ENCODE measurements around the gene ADIPOR2.

DNA sequence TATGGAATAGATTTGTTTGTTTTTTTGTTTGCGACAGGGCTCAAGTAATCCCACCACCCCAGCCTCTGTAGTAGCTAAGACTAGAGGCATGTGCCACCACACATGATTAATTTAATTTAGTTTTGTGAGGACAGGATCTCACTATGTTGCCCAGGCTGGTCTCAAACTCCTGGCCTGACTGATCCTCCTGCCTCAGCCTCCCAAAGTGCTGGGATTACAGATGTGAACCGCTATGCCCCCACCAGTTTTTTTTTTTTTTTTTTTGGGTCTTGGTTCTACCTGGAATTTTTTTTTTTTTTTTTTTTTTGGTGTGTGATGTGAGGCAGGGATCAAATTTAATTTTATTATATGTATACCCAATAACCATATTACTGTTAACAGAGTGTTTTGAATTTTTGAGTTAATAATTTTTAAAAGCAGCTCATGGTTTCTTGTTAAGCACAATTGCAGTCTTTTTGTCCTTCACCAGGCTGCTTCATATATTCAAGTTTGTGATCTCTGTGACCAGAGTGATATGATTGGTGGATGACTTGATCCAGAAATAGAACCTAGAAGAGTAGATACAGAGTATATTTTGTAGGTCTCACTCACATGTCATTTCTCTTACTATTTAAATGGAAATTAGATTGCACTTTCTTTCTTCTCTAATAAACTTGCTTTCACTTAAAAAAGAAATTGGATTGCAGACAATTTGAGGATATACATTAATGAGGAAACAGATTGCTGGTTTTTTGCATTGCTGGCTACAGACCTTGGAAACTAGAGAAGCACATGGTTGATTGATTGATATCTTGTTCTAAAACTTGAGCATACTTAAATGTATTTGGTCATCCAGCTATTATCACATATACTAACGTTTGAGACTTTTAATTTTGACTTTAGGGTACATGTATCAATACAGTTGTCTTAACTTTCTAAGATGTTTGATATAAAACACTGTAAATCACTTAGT lies 13.2 kb downstream of the ADIPOR2 start:
- TF ChIP-seq GATA3 (IDR thresholded peaks at IDR 0.05; ENCODE audit: low read depth, low read length) (no peak), GATA2 (IDR thresholded peaks at IDR 0.05; ENCODE audit: low read depth, low read length) (no peak)
